HepG2 (cell line): Measurements from ENCODE around the gene THRAP3. TPM values are rescaled to one million over a fixed set of nuclear protein-coding genes. Genes with fewer than 3 reads are reported as not detected.

ENCODE experiments used
- ADNP ChIP-seq: sonication (generic); formaldehyde crosslinking; IDR thresholded peaks from 2 replicates; pipeline ENCODE4 v1.4.0; 2020; ENCODE audit warnings: missing genetic modification reagents
- ARNTL ChIP-seq: sonication (generic); formaldehyde crosslinking; IDR thresholded peaks from 2 replicates; pipeline ENCODE4 v1.4.0; 2020; ENCODE audit warnings: mild to moderate bottlenecking, missing genetic modification reagents
- CENPX ChIP-seq: sonication (generic); formaldehyde crosslinking; IDR thresholded peaks from 2 replicates; pipeline ENCODE4 v1.9.0; 2021; ENCODE audit warnings: mild to moderate bottlenecking, missing genetic modification reagents, moderate library complexity
- ESRRA ChIP-seq: sonication (generic); formaldehyde crosslinking; IDR thresholded peaks from 2 replicates; pipeline ENCODE4 v1.5.1; 2020; ENCODE audit warnings: mild to moderate bottlenecking, low read depth, missing genetic modification reagents
- EZH2 ChIP-seq: conservative IDR thresholded peaks from 2 replicates; pipeline ENCODE4 v1.6.1; 2012; ENCODE audit warnings: mild to moderate bottlenecking, low read depth, low read length, moderate library complexity
- HES4 ChIP-seq: sonication (generic); formaldehyde crosslinking; IDR thresholded peaks from 2 replicates; pipeline ENCODE4 v1.9.0; 2021; ENCODE audit warnings: mild to moderate bottlenecking, missing genetic modification reagents, borderline replicate concordance
- HMG20A ChIP-seq: IDR thresholded peaks from 2 replicates; pipeline ENCODE4 v1.6.1; 2016; ENCODE audit warnings: borderline replicate concordance
- KDM5B ChIP-seq: sonication (generic); formaldehyde crosslinking; IDR thresholded peaks from 2 replicates; pipeline ENCODE4 v1.4.0; 2020; ENCODE audit warnings: missing genetic modification reagents, mild to moderate bottlenecking, borderline replicate concordance
- KLF6 ChIP-seq: IDR thresholded peaks from 2 replicates; pipeline ENCODE4 v1.8.0; 2016; ENCODE audit warnings: missing biosample characterization, missing genetic modification reagents
- MAFG ChIP-seq: sonication (generic); formaldehyde crosslinking; IDR thresholded peaks from 2 replicates; pipeline ENCODE4 v1.5.1; 2020; ENCODE audit warnings: mild to moderate bottlenecking, missing genetic modification reagents
- MED8 ChIP-seq: sonication (generic); formaldehyde crosslinking; IDR thresholded peaks from 2 replicates; pipeline ENCODE4 v1.8.1; 2023; ENCODE audit warnings: mild to moderate bottlenecking, missing genetic modification reagents; ENCODE audit not compliant: insufficient replicate concordance
- POLR2AphosphoS5 ChIP-seq: IDR thresholded peaks from 2 replicates; pipeline ENCODE4 v1.6.1; 2012; ENCODE audit warnings: low read depth, low read length
- SIX4 ChIP-seq: sonication (generic); formaldehyde crosslinking; IDR thresholded peaks from 2 replicates; pipeline ENCODE4 v1.4.0; 2020; ENCODE audit warnings: missing genetic modification reagents
- SUZ12 ChIP-seq: fragments of 150-350 bp; IDR thresholded peaks from 2 replicates; pipeline ENCODE4 v1.6.1; 2014; ENCODE audit warnings: low read depth, low read length
- ZBTB7B ChIP-seq: sonication (generic); formaldehyde crosslinking; IDR thresholded peaks from 2 replicates; pipeline ENCODE4 v1.4.0; 2020; ENCODE audit warnings: missing genetic modification reagents
- ZNF143 ChIP-seq: sonication (generic); formaldehyde crosslinking; IDR thresholded peaks from 2 replicates; pipeline ENCODE4 v1.4.0; 2020; ENCODE audit warnings: missing genetic modification reagents
- ZNF235 ChIP-seq: sonication (generic); formaldehyde crosslinking; IDR thresholded peaks from 2 replicates; pipeline ENCODE4 v1.8.1; 2023; ENCODE audit warnings: mild to moderate bottlenecking, missing genetic modification reagents, borderline replicate concordance
- ZNF30 ChIP-seq: sonication (generic); formaldehyde crosslinking; IDR thresholded peaks from 2 replicates; pipeline ENCODE4 v1.5.0; 2020; ENCODE audit warnings: mild to moderate bottlenecking, missing genetic modification reagents
- ZNF441 ChIP-seq: sonication (generic); formaldehyde crosslinking; IDR thresholded peaks from 2 replicates; pipeline ENCODE4 v1.7.0; 2021; ENCODE audit warnings: missing genetic modification reagents, borderline replicate concordance
- polyA plus RNA-seq, 8 experiments: library from polyadenylated mRNA; depleted of rRNA in 3 of 8; stranded (reverse) in 7 of 8; unstranded in 1 of 8; fragments of >200 nt; fragmentation: Illumina TruSeq in 4 of 8; extraction: Trizol in 4 of 8; gene quantifications; 2 replicates each; pipeline versions ENCODE4 v1.2.1 to v1.2.3, GENCODE V29; 2011 to 2016; ENCODE audit warnings: low read depth in 4 of 8, missing spikeins in 1 of 8, mixed read lengths in 1 of 8; ENCODE audit not compliant: insufficient read depth in 1 of 8
- total RNA-seq, 5 experiments: library from RNA; depleted of rRNA; stranded (reverse); fragments of >200 nt; fragmentation: Illumina TruSeq; extraction: Trizol; gene quantifications; 2 replicates each; pipeline ENCODE4 v1.2.3, GENCODE V29; 2016; ENCODE audit warnings: low read depth in 1 of 5
- TF ChIP-seq, protein P1 (sequence below): sonication (generic); formaldehyde crosslinking; IDR thresholded peaks from 2 replicates; pipeline ENCODE4 v1.4.0; 2020; ENCODE audit warnings: missing genetic modification reagents
- TF ChIP-seq, protein P2 (sequence below): sonication (generic); formaldehyde crosslinking; IDR thresholded peaks from 2 replicates; pipeline ENCODE4 v1.5.0; 2020; ENCODE audit warnings: mild to moderate bottlenecking, missing genetic modification reagents
- TF ChIP-seq, protein P3 (sequence below): sonication (generic); formaldehyde crosslinking; IDR thresholded peaks from 2 replicates; pipeline ENCODE4 v1.5.1; 2020; ENCODE audit warnings: missing genetic modification reagents, mild to moderate bottlenecking, borderline replicate concordance

THRAP3 gene
- total and polyA plus RNA-seq, 2 of the 13 experiments (the other 11 are each of a cell fraction or from before 2014, with no cell fraction given), result 45.0 to 92.6 TPM

DNA sequence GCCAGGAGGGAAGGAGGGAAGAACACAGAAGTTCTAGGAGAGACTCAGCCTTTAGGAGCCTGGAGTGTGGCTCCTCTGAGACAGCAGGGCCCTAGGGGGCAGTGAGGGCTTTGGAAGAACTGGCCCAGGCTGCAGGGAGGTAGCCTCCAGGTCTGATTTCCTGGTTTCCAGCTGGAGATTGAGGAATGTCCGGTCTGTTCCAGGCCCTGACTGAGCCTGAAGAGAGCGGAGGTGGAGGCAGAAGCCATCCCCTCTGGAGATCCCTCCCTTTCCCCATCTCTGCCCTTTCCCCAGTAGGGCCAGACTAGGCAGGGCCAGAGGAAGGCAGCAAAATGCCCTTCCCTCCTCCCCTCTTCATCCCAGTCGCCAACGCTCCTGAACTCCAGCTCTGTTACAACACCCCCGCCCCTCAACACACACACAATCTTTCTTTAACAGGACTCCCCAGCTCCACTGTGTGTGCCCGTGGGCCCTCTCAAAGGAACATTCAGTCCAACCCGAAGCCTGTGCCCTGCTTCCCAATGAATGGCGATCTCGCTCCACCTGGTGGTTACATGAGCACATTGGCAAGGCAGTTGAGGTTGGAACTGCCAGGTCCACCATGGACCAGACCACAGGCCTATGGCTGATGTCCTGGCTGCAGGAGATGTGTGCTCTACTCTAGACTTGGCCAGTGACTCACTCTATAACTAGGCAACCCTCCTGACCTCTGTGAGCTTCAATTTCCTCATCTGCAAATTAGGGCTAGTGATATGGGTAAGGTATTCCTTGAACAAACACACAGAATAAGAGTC, 36.2 kb upstream of the THRAP3 start (continued):
- no peak for TF ChIP-seq EZH2
- TF ChIP-seq MED8, result no peak
- TF ChIP-seq ZNF143 (CRISPR knock-in tag), result peak; percentile 69; the same call in 1 of the 2 replicates
- TF ChIP-seq CENPX, result no peak
- TF ChIP-seq ESRRA (CRISPR knock-in tag), result no peak
- TF ChIP-seq KDM5B, result peak; percentile 75; the same call in 1 of the 2 replicates
- TF ChIP-seq, protein P1, sequence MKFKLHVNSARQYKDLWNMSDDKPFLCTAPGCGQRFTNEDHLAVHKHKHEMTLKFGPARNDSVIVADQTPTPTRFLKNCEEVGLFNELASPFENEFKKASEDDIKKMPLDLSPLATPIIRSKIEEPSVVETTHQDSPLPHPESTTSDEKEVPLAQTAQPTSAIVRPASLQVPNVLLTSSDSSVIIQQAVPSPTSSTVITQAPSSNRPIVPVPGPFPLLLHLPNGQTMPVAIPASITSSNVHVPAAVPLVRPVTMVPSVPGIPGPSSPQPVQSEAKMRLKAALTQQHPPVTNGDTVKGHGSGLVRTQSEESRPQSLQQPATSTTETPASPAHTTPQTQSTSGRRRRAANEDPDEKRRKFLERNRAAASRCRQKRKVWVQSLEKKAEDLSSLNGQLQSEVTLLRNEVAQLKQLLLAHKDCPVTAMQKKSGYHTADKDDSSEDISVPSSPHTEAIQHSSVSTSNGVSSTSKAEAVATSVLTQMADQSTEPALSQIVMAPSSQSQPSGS (CRISPR knock-in tag), result peak; percentile 43; the same call in 1 of the 2 replicates
- no peak for TF ChIP-seq ZNF441 (CRISPR knock-in tag)
- TF ChIP-seq, protein P2, sequence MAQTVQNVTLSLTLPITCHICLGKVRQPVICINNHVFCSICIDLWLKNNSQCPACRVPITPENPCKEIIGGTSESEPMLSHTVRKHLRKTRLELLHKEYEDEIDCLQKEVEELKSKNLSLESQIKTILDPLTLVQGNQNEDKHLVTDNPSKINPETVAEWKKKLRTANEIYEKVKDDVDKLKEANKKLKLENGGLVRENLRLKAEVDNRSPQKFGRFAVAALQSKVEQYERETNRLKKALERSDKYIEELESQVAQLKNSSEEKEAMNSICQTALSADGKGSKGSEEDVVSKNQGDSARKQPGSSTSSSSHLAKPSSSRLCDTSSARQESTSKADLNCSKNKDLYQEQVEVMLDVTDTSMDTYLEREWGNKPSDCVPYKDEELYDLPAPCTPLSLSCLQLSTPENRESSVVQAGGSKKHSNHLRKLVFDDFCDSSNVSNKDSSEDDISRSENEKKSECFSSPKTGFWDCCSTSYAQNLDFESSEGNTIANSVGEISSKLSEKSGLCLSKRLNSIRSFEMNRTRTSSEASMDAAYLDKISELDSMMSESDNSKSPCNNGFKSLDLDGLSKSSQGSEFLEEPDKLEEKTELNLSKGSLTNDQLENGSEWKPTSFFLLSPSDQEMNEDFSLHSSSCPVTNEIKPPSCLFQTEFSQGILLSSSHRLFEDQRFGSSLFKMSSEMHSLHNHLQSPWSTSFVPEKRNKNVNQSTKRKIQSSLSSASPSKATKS (CRISPR knock-in tag), result no peak
- TF ChIP-seq SUZ12, result no peak
- TF ChIP-seq ZNF30 (CRISPR knock-in tag), result no peak
- TF ChIP-seq ADNP (CRISPR knock-in tag), result no peak
- no peak for TF ChIP-seq ZNF235 (CRISPR knock-in tag)
- TF ChIP-seq ZBTB7B (CRISPR knock-in tag), result no peak
- TF ChIP-seq POLR2AphosphoS5, result no peak
- no peak; the same call in 1 of the 2 replicates for TF ChIP-seq SIX4
- no peak for TF ChIP-seq ARNTL (CRISPR knock-in tag)
- TF ChIP-seq KLF6 (CRISPR knock-in tag), result no peak
- no peak; the same call in 1 of the 2 replicates for TF ChIP-seq HMG20A (CRISPR knock-in tag)
- TF ChIP-seq, protein P3, sequence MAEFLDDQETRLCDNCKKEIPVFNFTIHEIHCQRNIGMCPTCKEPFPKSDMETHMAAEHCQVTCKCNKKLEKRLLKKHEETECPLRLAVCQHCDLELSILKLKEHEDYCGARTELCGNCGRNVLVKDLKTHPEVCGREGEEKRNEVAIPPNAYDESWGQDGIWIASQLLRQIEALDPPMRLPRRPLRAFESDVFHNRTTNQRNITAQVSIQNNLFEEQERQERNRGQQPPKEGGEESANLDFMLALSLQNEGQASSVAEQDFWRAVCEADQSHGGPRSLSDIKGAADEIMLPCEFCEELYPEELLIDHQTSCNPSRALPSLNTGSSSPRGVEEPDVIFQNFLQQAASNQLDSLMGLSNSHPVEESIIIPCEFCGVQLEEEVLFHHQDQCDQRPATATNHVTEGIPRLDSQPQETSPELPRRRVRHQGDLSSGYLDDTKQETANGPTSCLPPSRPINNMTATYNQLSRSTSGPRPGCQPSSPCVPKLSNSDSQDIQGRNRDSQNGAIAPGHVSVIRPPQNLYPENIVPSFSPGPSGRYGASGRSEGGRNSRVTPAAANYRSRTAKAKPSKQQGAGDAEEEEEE (CRISPR knock-in tag), result no peak
- no peak for TF ChIP-seq MAFG
- TF ChIP-seq HES4 (CRISPR knock-in tag), result no peak
